Stimulated activated CD4-positive, alpha-beta T cell treated with anti-CD3 and anti-CD28 coated beads, Interleukin-2, amount 100 ng/mL, for 4 hours (primary cell): ENCODE results near the gene TGM2.

Source experiments
- DNase-seq: peaks from one replicate; pipeline ENCODE4 v3.0.0-alpha.2; 2020; ENCODE audit warnings: low read depth

Gene TGM2

DNA sequence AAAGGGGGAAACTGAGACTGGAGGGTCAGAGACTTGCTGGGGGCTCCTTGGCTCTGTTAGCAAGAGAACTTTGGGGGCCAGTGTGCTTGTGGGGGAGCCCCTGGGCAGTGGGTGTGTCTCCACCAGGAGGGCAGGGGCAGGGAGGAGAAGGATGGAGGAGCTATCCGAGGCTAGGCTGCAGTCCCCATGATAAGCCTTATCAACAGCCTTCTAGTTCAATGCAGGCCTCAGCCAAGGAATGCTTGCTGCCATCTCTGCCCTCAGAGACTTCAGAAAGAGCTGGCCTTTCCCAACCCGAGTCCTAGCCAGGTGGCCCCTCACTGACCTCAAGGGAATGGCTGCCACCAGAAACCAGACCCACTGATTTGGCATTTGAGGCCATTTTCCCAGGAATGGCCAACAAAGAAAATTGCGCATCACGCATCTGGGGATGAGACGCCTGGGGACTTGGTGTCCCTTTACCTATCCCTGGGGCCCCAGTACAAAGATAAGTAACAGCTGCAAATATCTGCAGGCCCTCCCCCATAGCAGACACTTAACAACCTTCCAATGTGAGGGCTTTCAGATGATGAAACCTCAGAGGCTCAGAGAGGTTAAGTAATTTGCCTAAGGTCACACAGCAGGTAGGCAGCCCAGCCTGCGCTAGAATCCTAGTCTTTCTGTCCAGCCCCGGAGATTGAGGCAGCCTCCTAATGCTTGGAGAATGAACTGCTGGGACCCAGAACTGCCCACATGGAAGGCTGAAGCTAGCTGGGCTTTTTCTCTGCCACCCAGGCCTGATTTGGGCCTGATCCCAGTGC is 4.9 kb downstream of the TGM2 start:
- no peak for DNase-seq

GRCh38 chr20:38159566-38159956 is 5.5 kb downstream of the TGM2 start:
- DNase-seq: no peak

- no peak for DNase-seq
These were observed 6.2 kb downstream of the TGM2 start for GRCh38 chr20:38158701-38159351.

DNA sequence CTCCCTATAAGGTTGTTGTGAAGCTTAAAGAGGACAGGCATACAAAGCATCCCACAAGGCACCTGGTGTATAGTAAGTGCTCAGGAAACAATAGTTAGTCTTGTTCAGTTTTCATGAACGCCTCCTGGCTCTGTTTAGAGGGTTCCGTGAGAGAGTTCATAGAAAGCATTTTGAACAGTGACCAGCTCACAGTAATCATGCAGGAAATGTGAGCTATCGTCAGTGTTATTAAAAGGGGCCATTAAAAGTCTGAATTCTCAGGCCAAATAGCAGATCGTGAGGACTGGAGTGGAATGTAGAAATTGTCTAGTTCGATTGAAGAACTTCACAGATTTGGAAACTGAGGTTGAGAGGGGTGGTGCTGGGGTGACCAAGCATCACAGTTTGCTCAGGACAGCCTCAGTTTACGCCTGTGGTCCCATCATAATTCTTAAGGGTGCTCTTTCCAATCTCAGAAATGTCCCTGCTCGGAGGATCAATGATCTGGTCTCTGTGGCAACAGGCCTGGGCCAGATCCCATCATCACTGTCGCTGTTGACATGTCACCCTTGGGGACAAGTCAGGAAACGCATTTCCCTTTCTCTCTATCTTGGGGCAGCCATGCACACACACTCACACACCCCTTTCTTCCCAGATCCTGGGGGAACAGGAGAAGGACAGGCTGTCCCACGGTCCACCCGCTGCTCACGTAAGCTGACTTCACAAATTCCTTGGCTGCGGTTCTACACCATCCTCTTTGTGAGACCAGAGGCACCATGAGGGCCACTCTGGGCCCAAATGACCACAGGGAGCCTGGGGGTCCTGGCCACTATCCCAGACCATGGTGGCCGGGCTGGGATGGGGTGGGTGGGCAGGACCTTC is 7.2 kb downstream of the TGM2 start:
- no peak for DNase-seq

- DNase-seq: no peak
These were observed 8.0 kb downstream of the TGM2 start for GRCh38 chr20:38156888-38157634.

DNA sequence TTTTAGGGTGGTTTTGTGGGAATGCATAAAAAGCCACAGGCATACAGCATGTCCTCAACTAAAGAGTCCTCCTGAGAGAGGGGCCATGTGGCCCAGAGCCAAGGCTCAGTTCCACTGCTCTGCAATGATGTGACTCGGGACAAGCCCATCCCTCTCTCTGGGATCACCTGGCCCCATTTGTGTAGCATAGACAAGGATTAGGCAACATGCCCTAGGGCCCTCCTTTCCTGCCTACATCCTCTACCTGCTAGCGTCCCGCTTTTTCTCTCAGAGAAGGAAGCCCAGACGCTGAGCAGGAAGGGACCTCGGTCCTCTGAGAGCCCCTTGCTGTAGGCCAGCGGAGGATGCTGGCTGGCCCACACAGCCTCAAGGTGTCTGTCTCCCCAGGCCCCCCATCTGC is 8.8 kb downstream of the TGM2 start:
- DNase-seq: no peak

DNA sequence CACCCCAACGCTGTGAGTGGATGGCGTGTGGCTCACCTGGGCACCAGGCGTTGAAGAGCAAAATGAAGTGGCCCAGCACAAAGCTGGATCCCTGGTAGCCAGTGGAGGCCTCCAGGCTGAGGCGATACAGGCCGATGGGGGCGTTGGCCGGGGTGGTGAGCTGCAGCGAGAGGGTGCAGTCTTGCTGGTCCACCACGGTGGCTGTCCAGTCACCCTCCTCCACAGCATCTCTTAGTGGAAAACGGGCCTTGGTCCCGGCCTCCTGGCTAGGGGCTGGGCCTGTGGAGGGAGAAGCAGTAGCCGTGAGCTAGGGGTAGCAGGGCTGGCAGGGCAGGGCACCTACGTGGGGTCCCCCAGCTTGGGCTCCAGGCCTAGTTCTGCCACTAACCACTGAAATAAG is 9.3 kb downstream of the TGM2 start:
- no peak for DNase-seq

GRCh38 chr20:38153401-38153800 is 11.7 kb downstream of the TGM2 start:
- no peak for DNase-seq

GRCh38 chr20:38152621-38153221 is 12.3 kb downstream of the TGM2 start:
- DNase-seq: no peak

GRCh38 chr20:38152175-38152620 is 12.9 kb downstream of the TGM2 start:
- no peak for DNase-seq

- no peak for DNase-seq
These were observed 13.6 kb downstream of the TGM2 start for GRCh38 chr20:38151455-38151854.

DNA sequence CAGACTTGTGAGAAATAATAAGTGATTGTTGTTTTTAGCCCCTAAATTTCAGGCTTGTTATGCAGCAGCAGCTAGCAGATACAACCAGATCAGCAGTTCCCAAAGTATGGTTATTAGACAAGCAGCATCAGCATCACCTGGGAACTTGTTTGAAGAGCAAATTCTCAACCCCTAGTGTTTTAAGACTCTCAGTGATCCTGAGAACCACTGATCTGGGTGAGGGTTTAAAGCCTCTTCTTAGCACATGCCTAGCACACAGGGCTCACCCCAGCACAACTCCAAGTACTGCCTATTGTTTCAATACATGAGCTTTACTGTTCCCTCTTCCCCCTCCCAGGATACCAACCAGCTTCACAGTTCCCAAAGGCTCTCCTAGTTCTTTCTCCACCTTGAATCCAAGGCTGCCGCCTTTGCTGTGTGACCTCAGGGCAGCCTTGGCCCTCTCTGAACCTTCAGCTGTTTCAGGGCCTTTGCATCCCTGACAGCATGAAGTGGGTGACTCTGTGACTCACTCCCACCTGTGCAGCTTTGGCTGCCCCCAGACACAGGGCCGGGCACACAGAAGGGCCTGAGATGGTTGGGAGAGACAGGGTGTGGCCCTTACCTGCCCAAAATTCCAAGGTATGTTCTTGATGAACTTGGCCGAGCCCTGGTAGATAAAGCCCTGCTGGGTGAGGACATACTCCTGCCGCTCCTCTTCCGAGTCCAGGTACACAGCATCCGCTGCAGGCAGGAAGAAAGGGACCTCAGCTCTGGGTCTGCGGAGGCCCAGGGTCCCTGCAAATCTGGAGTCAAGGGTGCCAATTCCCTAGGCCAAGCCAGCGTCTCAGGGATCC is 14.5 kb downstream of the TGM2 start:
- DNase-seq: no peak

DNA sequence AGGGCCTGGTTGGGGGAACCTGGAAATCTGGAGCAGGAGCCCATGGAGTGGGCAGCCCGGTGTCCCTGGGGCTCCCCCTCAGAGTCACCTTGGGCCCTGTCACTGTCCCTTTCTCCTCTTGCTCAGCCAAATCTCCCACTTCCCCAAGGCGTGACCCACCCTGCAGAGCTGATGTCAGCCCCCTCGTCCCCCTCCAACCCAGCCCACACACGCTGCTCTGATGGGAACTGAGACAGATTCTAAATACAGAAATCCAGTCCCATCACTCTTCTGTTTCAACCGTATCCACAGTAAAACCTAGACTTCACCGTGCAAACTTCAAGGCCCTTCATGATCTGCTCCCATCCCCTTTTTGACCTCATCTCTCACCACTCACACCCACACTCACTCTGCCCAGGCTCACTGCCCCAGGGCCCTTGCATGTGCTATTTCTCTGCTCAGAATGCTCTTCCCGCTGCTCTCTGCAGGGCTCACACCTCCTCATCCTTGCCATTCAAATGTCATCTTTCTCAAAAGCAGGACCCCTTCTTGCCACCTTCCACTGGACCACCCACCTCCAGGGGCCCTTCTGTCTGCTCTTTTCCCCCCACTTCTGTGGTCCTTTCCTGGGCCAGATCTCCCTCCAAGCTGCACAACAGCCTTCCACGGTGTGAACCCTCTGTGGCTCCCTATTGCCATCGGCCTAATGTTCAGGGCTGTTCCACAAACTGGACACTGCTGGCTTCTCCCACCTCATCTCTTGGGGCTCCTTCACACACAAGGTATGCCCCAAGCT is 16.6 kb downstream of the TGM2 start:
- no peak for DNase-seq

- no peak for DNase-seq
These were observed 17.3 kb downstream of the TGM2 start for GRCh38 chr20:38147751-38148150.

DNA sequence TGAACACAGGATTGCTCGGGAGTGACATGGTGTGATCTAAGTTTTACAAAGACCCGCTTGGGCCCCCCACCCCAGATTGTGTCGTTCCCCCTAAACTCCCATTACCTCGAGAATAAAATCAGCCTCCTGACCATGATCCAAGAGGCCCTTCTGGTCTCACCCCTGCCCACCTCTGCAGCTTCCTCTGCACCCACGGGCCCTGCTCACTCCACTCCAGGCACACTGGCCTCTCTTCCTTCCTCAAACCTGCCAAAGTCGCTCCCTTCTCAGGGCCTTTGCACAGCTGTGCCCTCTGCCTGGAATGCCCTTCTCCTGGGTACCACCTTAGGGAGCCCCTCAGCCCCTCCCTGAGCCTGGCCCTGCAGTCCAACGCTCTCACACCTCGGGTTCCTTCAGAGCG is 17.9 kb downstream of the TGM2 start:
- DNase-seq: no peak

GRCh38 chr20:38146628-38147027 is 18.4 kb downstream of the TGM2 start:
- DNase-seq: no peak

- DNase-seq: no peak
These were observed 18.9 kb downstream of the TGM2 start for GRCh38 chr20:38146156-38146555.

GRCh38 chr20:38145729-38146075 is 19.4 kb downstream of the TGM2 start:
- DNase-seq: no peak

DNA sequence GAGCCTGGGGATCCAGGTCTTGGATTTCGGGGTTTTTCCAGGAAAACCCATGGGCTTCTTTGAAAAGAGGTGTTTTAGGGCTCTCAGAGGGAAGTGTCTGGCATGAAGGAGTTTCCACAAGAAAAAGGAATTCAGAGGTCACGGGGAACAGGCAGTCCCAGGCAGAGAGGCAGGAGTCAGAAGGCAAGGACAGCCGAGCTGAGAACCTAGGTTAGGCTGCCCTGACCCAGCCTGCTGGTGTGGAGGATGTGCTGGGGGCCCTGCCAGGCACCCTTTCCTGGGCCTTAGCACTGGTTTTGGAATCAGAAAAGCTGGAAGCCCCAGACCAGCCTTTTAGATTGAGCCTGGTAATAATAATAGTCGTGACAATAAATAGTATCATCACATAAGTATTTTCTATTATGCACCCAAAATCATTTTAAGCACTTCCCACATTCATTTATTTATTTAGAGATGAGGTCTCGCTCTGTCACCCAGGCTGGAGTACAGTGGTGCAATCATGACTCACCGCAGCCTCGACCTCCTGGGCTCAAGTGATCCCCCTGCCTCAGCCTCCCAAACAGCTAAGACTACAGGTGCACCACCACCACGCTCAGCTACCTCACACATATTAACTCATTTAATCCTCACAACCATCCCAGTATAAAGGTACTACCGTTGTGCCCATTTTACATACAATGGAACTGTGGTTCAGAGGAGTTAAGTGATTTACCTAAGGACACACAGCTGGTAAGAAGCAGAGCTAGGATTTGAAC is 19.9 kb downstream of the TGM2 start:
- DNase-seq: no peak
